GM18870 (cell line): ENCODE data around the gene DNAJC10.

ENCODE experiments used
- ATAC-seq: cut with Tn5 transposase; IDR thresholded peaks from one replicate; pipeline ENCODE4 v1.9.1; 2021; ENCODE audit warnings: moderate library complexity; ENCODE audit not compliant: unreplicated experiment

Gene DNAJC10

GRCh38 chr2:182831101-182831500 lies 115.0 kb downstream of the DNAJC10 start:
- no peak for ATAC-seq

- no peak for ATAC-seq
Observed at GRCh38 chr2:182831921-182832320, 115.9 kb downstream of the DNAJC10 start.

- ATAC-seq, result no peak
Observed at GRCh38 chr2:182833084-182833854, 117.2 kb downstream of the DNAJC10 start.

DNA sequence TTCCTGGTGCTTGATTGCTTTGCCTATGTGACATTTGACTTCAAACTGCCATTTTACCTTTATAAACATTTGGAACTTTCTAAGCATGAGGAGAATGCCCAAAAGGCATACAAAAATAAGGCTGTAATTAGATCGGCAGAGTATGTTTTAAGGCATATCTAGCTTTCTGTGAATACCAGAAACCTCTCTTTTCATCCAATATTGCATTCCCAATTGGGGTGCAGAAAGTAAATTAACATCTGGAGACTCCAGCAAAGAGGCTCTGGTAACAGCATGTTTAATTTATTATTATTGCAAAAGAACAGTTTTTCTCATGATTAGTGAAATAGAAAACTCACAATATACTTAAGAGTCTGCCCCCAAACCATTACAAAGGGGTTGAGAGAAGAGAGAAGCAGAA lies 118.2 kb downstream of the DNAJC10 start:
- ATAC-seq, result no peak

DNA sequence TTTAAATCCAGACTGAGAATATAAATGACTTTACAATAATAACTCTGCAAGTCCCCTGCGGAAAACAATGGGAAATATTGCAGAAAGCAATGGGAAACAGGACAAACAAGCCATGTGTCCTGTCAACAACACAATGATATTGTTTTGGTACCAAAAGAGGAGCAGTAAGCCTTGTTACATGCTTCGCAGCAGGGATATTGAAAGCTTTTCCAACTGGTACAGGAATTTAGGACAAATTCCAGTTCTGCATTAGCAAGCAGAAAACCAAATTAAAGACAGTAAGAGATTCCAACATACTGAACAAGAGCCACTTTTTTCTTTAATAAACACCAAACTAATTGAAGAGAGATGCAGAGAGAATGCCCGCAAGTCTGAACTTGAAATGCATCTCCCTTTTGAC lies 120.4 kb downstream of the DNAJC10 start:
- ATAC-seq, result no peak
